BLaER1 (cell line): ENCODE results near the gene ACOT13.
A peak's percentile ranks its signal among the peaks of the same experiment; 100 is the strongest.
"Not testable (repeated sequence)": the region's sequence is repeated elsewhere in the genome, so short reads cannot be mapped to it uniquely, and the experiment has no call there.

Experiments used
- H3K27ac ChIP-seq: shearing (Covaris generic); formaldehyde crosslinking; 2 replicates; pipeline ENCODE4 v1.8.1; 2022
- H3K27me3 ChIP-seq: shearing (Covaris generic); formaldehyde crosslinking; 2 replicates; pipeline ENCODE4 v1.8.1; 2022
- H3K36me3 ChIP-seq: shearing (Covaris generic); formaldehyde crosslinking; 2 replicates; pipeline ENCODE4 v1.8.1; 2022
- H3K4me1 ChIP-seq: shearing (Covaris generic); formaldehyde crosslinking; 2 replicates; pipeline ENCODE4 v1.8.1; 2022
- H3K4me2 ChIP-seq: shearing (Covaris generic); formaldehyde crosslinking; 2 replicates; pipeline ENCODE4 v1.8.1; 2022
- H3K4me3 ChIP-seq: shearing (Covaris generic); formaldehyde crosslinking; 2 replicates; pipeline ENCODE4 v1.8.1; 2022
- H3K9ac ChIP-seq: shearing (Covaris generic); formaldehyde crosslinking; 2 replicates; pipeline ENCODE4 v1.8.1; 2022
- H3K9me3 ChIP-seq: shearing (Covaris generic); formaldehyde crosslinking; 2 replicates; pipeline ENCODE4 v1.8.1; 2022
- H4K20me1 ChIP-seq: shearing (Covaris generic); formaldehyde crosslinking; 2 replicates; pipeline ENCODE4 v1.8.1; 2022
- Cebpa-rat ChIP-seq: shearing (Covaris generic); IDR thresholded peaks from 2 replicates; pipeline ENCODE4 v1.8.1; 2022

ACOT13 gene

GRCh38 chr6:24666641-24667377 is at the start of gene ACOT13, which contains the start of gene TDP2:
TSS of gene ACOT13 (plus strand) at chr6:24667077. CDS start at chr6:24667264, 187 bp downstream.
TSS of gene TDP2 (minus strand) at chr6:24666899. CDS start at chr6:24666862, 37 bp downstream.
- Histone ChIP-seq H3K36me3 (peaks cover 60% of the 10 kb centered on the region), H3K27ac (peak within 1 kb of the TSS; percentile 94), H3K9me3 (peaks cover 35% of the 10 kb centered on the region), H4K20me1 (peaks cover 13% of the 10 kb centered on the region; the same call in 1 of the 2 replicates), H3K27me3 (no peaks in the 10 kb centered on the region), H3K4me3 (peak within 1 kb of the TSS; percentile 95), H3K4me2 (peak within 1 kb of the TSS; percentile 91), H3K4me1 (peaks cover 34% of the 10 kb centered on the region), H3K9ac (peak within 1 kb of the TSS; percentile 95)
- TF ChIP-seq Cebpa-rat, result no peak

GRCh38 chr6:24619661-24620060 is 47.2 kb upstream of the ACOT13 start:
- Histone ChIP-seq H3K27me3 (no peaks in the 10 kb centered on the region), H3K27ac (no peak overlapping the region), H3K36me3 (no peaks in the 10 kb centered on the region), H3K9me3 (no peaks in the 10 kb centered on the region), H4K20me1 (no peaks in the 10 kb centered on the region), H3K9ac (no peak overlapping the region), H3K4me3 (no peak overlapping the region), H3K4me1 (no peaks in the 10 kb centered on the region), H3K4me2 (no peak overlapping the region)
- TF ChIP-seq Cebpa-rat, result no peak

- TF ChIP-seq Cebpa-rat, result no peak
- no peaks in the 10 kb centered on the region for H3K36me3 ChIP-seq
- no peak overlapping the region for H3K27ac ChIP-seq
- H3K27me3 ChIP-seq, result no peaks in the 10 kb centered on the region
- H3K9me3 ChIP-seq, result no peaks in the 10 kb centered on the region
- no peak overlapping the region for H3K4me2 ChIP-seq
- no peak overlapping the region for H3K9ac ChIP-seq
- H3K4me1 ChIP-seq, result no peaks in the 10 kb centered on the region
- H4K20me1 ChIP-seq, result no peaks in the 10 kb centered on the region
- no peak overlapping the region for H3K4me3 ChIP-seq
These were observed 46.2 kb upstream of the ACOT13 start for GRCh38 chr6:24620637-24621036.

- no peak overlapping the region for H3K9ac ChIP-seq
- no peaks in the 10 kb centered on the region for H3K27me3 ChIP-seq
- H3K27ac ChIP-seq, result no peak overlapping the region
- H3K36me3 ChIP-seq, result no peaks in the 10 kb centered on the region
- no peaks in the 10 kb centered on the region for H3K9me3 ChIP-seq
- H3K4me3 ChIP-seq, result no peak overlapping the region
- H3K4me2 ChIP-seq, result no peak overlapping the region
- no peaks in the 10 kb centered on the region for H3K4me1 ChIP-seq
- H4K20me1 ChIP-seq, result no peaks in the 10 kb centered on the region
- no peak for TF ChIP-seq Cebpa-rat
These were observed 45.1 kb upstream of the ACOT13 start for GRCh38 chr6:24621626-24622289.

- no peak for TF ChIP-seq Cebpa-rat
- Histone ChIP-seq H3K36me3 (no peaks in the 10 kb centered on the region), H3K27ac (no peak overlapping the region), H3K4me3 (no peak overlapping the region), H3K4me2 (no peak overlapping the region), H3K27me3 (no peaks in the 10 kb centered on the region), H4K20me1 (no peaks in the 10 kb centered on the region), H3K4me1 (no peaks in the 10 kb centered on the region), H3K9me3 (peaks cover 10% of the 10 kb centered on the region), H3K9ac (no peak overlapping the region)
These were observed 35.9 kb upstream of the ACOT13 start for GRCh38 chr6:24630856-24631505.

GRCh38 chr6:24631671-24632070 is 35.2 kb upstream of the ACOT13 start:
- Histone ChIP-seq H3K9ac (no peak overlapping the region), H3K36me3 (no peaks in the 10 kb centered on the region), H3K4me2 (no peak overlapping the region), H3K9me3 (peaks cover 12% of the 10 kb centered on the region), H4K20me1 (no peaks in the 10 kb centered on the region), H3K27ac (no peak overlapping the region), H3K4me3 (no peak overlapping the region), H3K27me3 (no peaks in the 10 kb centered on the region), H3K4me1 (no peaks in the 10 kb centered on the region)
- no peak for TF ChIP-seq Cebpa-rat

GRCh38 chr6:24632573-24632972 is 34.3 kb upstream of the ACOT13 start:
- TF ChIP-seq Cebpa-rat, result no peak
- H3K4me2 ChIP-seq, result no peak overlapping the region
- no peak overlapping the region for H3K4me3 ChIP-seq
- H3K9ac ChIP-seq, result no peak overlapping the region
- H3K9me3 ChIP-seq, result peaks cover 12% of the 10 kb centered on the region
- no peaks in the 10 kb centered on the region for H4K20me1 ChIP-seq
- no peaks in the 10 kb centered on the region for H3K27me3 ChIP-seq
- no peaks in the 10 kb centered on the region for H3K4me1 ChIP-seq
- no peak overlapping the region for H3K27ac ChIP-seq
- no peaks in the 10 kb centered on the region for H3K36me3 ChIP-seq

- no peaks in the 10 kb centered on the region for H4K20me1 ChIP-seq
- H3K4me2 ChIP-seq, result no peak overlapping the region
- no peak for TF ChIP-seq Cebpa-rat
- no peak overlapping the region for H3K27ac ChIP-seq
- peaks cover 25% of the 10 kb centered on the region for H3K9me3 ChIP-seq
- no peaks in the 10 kb centered on the region for H3K36me3 ChIP-seq
- no peaks in the 10 kb centered on the region for H3K27me3 ChIP-seq
- H3K9ac ChIP-seq, result no peak overlapping the region
- no peak overlapping the region for H3K4me3 ChIP-seq
- no peaks in the 10 kb centered on the region for H3K4me1 ChIP-seq
These were observed 30.2 kb upstream of the ACOT13 start for GRCh38 chr6:24636681-24637080.

- Histone ChIP-seq H3K9ac (no peak overlapping the region), H3K27me3 (peaks cover 3% of the 10 kb centered on the region; the same call in 1 of the 2 replicates), H4K20me1 (no peaks in the 10 kb centered on the region), H3K9me3 (peaks cover 23% of the 10 kb centered on the region), H3K4me3 (no peak overlapping the region), H3K4me1 (peaks cover under 1% of the 10 kb centered on the region; the same call in 1 of the 2 replicates), H3K36me3 (no peaks in the 10 kb centered on the region), H3K4me2 (no peak overlapping the region), H3K27ac (no peak overlapping the region)
- no peak for TF ChIP-seq Cebpa-rat
These were observed 26.7 kb upstream of the ACOT13 start for GRCh38 chr6:24640166-24640565.

- not testable (repeated sequence) for H3K36me3 ChIP-seq, H3K4me2 ChIP-seq, H3K27ac ChIP-seq, H3K4me3 ChIP-seq, H3K9ac ChIP-seq, H4K20me1 ChIP-seq, H3K27me3 ChIP-seq, H3K4me1 ChIP-seq
- H3K9me3 ChIP-seq, result peaks cover 18% of the 10 kb centered on the region
These were observed 26.2 kb upstream of the ACOT13 start for GRCh38 chr6:24640631-24641030.
